OCI-LY3 (cell line): Measurements from ENCODE around the gene MYO1E.

Source experiments
- CTCF ChIP-seq: fragments of 200-600, 300-600 bp; sonication (generic); IDR thresholded peaks from 2 replicates; pipeline ENCODE4 v1.5.1; 2014; ENCODE audit warnings: antibody characterized with exemption, low read length, low read depth
- EZH2phosphoT487 ChIP-seq: fragments of 200-600 bp; shearing (Covaris generic); IDR thresholded peaks from 2 replicates; pipeline ENCODE4 v1.6.1; 2018; ENCODE audit warnings: antibody characterized with exemption, mixed run types, low read depth

- TF ChIP-seq CTCF, result no peak
- TF ChIP-seq EZH2phosphoT487, result no peak
Measured at GRCh38 chr15:59396211-59396610, 23.5 kb upstream of the MYO1E start.
